Hepatocyte (in vitro differentiated cells): ENCODE measurements around the gene SPON2. TPM values are rescaled to one million over a fixed set of nuclear protein-coding genes. Genes with fewer than 3 reads are reported as not detected.
A peak's percentile ranks its signal among the peaks of the same experiment; 100 is the strongest.

Experiments
- DNase-seq: peaks from one replicate; pipeline ENCODE4 v3.0.0-alpha.2; 2016; ENCODE audit warnings: low spot score
- H2AFZ ChIP-seq: fragments of 200-600 bp; sonication (generic); 2 replicates; pipeline ENCODE4 v1.6.0; 2016; ENCODE audit warnings: antibody characterized with exemption, mild to moderate bottlenecking
- H3K27ac ChIP-seq: fragments of 200-600 bp; sonication (generic); 2 replicates; pipeline ENCODE4 v1.5.1; 2016; ENCODE audit warnings: mild to moderate bottlenecking
- H3K27me3 ChIP-seq: fragments of 200-600 bp; sonication (generic); 2 replicates; pipeline ENCODE4 v1.6.1; 2016
- H3K36me3 ChIP-seq: fragments of 200-600 bp; sonication (generic); replicated peaks from 2 replicates; pipeline ENCODE4 v1.5.1; 2016; ENCODE audit warnings: low read depth; ENCODE audit not compliant: insufficient read depth
- H3K4me1 ChIP-seq: fragments of 200-600 bp; sonication (generic); 2 replicates; pipeline ENCODE4 v1.5.1; 2016; ENCODE audit warnings: mild to moderate bottlenecking, moderate library complexity; ENCODE audit not compliant: insufficient read depth
- H3K4me2 ChIP-seq: fragments of 200-600 bp; sonication (generic); 2 replicates; pipeline ENCODE4 v1.6.0; 2016
- H3K4me3 ChIP-seq: fragments of 200-600 bp; sonication (generic); 2 replicates; pipeline ENCODE4 v1.5.1; 2016; ENCODE audit warnings: mild to moderate bottlenecking
- H3K79me2 ChIP-seq: fragments of 200-600 bp; sonication (generic); 2 replicates; pipeline ENCODE4 v1.6.0; 2017; ENCODE audit warnings: mild to moderate bottlenecking
- H3K9me2 ChIP-seq: fragments of 200-600 bp; sonication (generic); replicated peaks from 2 replicates; pipeline ENCODE4 v1.6.0; 2017; ENCODE audit warnings: mild to moderate bottlenecking; ENCODE audit not compliant: insufficient read depth
- H3K9me3 ChIP-seq: fragments of 200-600 bp; sonication (generic); 2 replicates; pipeline ENCODE4 v1.5.1; 2016; ENCODE audit warnings: low read depth, mild to moderate bottlenecking
- H4K20me1 ChIP-seq: fragments of 200-600 bp; sonication (generic); 2 replicates; pipeline ENCODE4 v1.6.0; 2016; ENCODE audit warnings: mild to moderate bottlenecking; ENCODE audit not compliant: insufficient read depth, poor library complexity, severe bottlenecking
- EZH2 ChIP-seq: fragments of 200-600 bp; sonication (generic); IDR thresholded peaks from 2 replicates; pipeline ENCODE4 v1.6.1; 2016; ENCODE audit warnings: antibody characterized with exemption, mild to moderate bottlenecking, borderline replicate concordance
- EZH2phosphoT487 ChIP-seq: fragments of 200-600 bp; sonication (generic); IDR thresholded peaks from one replicate; pipeline ENCODE4 v1.6.1; 2018; ENCODE audit warnings: antibody characterized with exemption, mild to moderate bottlenecking, low read depth, moderate library complexity; ENCODE audit not compliant: unreplicated experiment, severe bottlenecking
- whole genome bisulfite sequencing: methylation state at CpG from one replicate; pipeline ENCODE4 v1.1.6; 2016; ENCODE audit warnings: low lambda C conversion rate; ENCODE audit errors: missing lambda C conversion rate; 5-methylcytosine and 5-hydroxymethylcytosine counted together
- polyA plus RNA-seq: library from polyadenylated mRNA; unstranded; fragments of >200 nt; fragmentation: Nextera tagmentation; extraction: Ambion mirVana; gene quantifications from 2 replicates; pipeline ENCODE4 v1.2.1, GENCODE V29; 2016
- total RNA-seq: library from RNA; depleted of rRNA; stranded (reverse); fragments of >200 nt; gene quantifications from 2 replicates; pipeline ENCODE4 v1.2.3, GENCODE V29; 2014
- TF ChIP-seq, protein P1 (sequence below): fragments of 200-600 bp; sonication (generic); IDR thresholded peaks from 2 replicates; pipeline ENCODE4 v1.5.1; 2016; ENCODE audit warnings: antibody characterized with exemption, mild to moderate bottlenecking; ENCODE audit not compliant: poor library complexity

The SPON2 gene
- total and polyA plus RNA-seq, 2 experiments from 2014 or later = 403 to 1,210 TPM

DNA sequence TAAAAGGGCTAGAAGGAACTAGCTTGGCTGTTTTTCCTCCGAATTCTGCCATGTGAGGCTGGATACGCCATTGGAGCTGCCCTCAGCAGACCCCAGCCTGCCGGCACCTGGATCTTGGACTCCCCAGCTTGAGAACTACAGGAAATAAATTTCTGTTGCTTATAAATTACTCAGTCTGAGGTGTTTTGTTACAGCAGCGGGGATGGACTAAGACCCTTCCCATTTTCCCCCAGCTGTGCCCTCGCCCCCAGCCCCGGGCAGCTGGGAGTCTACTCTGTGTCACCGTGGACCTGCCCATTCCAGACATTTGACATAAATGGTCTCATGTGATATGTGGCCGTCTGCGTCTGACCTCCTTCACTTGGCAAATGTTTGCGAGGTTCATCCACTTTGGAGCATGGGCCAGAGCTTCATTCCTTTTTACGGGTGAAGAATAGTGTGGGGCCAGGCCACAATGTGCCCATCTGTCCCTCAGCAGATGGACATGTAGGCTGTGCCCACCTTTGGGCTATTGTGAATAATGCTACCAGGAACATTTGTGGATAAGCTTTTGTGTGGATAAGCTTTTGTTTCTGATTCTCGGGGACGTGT lies 30.7 kb upstream of the SPON2 start:
- Histone ChIP-seq H3K9me3 (no peaks in the 10 kb centered on the region), H3K9me2 (no peaks in the 10 kb centered on the region), H3K27me3 (no peaks in the 10 kb centered on the region), H4K20me1 (no peaks in the 10 kb centered on the region), H3K79me2 (no peaks in the 10 kb centered on the region), H3K4me3 (no peak overlapping the region), H2AFZ (no peak overlapping the region), H3K4me2 (no peak overlapping the region), H3K27ac (peak overlapping the region; percentile 86), H3K36me3 (no peaks in the 10 kb centered on the region), H3K4me1 (peaks cover 54% of the 10 kb centered on the region)
- peak; percentile 2 for DNase-seq
- TF ChIP-seq EZH2 (no peak), EZH2phosphoT487 (no peak)
- TF ChIP-seq, protein P1, sequence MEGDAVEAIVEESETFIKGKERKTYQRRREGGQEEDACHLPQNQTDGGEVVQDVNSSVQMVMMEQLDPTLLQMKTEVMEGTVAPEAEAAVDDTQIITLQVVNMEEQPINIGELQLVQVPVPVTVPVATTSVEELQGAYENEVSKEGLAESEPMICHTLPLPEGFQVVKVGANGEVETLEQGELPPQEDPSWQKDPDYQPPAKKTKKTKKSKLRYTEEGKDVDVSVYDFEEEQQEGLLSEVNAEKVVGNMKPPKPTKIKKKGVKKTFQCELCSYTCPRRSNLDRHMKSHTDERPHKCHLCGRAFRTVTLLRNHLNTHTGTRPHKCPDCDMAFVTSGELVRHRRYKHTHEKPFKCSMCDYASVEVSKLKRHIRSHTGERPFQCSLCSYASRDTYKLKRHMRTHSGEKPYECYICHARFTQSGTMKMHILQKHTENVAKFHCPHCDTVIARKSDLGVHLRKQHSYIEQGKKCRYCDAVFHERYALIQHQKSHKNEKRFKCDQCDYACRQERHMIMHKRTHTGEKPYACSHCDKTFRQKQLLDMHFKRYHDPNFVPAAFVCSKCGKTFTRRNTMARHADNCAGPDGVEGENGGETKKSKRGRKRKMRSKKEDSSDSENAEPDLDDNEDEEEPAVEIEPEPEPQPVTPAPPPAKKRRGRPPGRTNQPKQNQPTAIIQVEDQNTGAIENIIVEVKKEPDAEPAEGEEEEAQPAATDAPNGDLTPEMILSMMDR = no peak
- 80% methylated on average over 13 of the region's 13 CpGs for WGBS

DNA sequence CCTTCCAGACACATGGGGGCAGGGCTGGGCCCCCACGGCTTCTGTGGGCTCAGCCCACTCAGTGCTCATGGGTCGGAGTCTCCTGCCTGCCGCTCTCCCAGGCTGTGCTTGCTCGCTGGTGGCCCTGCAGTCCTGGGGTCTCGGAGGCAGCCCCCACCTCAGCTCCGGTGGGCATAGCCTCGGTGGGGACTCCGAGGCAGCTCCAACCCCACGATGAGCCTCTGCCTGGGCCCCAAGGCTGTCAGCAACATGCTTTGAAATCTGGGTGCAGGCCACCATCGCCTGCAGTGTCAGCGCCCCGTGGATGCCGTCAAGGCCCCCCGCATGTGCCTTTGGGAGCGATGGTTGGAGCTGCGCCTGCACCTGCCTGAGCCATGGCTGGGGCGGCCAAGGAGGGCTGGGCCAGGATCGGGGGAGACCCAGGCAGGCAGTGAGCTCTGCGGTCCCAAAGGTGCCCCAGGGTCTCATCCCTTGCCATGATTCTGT lies 30.2 kb upstream of the SPON2 start:
- Histone ChIP-seq H3K9me2 (no peaks in the 10 kb centered on the region), H3K4me2 (no peak overlapping the region), H3K36me3 (no peaks in the 10 kb centered on the region), H3K27ac (peak overlapping the region; percentile 86), H3K4me3 (no peak overlapping the region), H3K9me3 (no peaks in the 10 kb centered on the region), H3K4me1 (peaks cover 53% of the 10 kb centered on the region), H2AFZ (no peak overlapping the region), H4K20me1 (no peaks in the 10 kb centered on the region), H3K79me2 (no peaks in the 10 kb centered on the region), H3K27me3 (no peaks in the 10 kb centered on the region)
- TF ChIP-seq EZH2phosphoT487 = no peak
- TF ChIP-seq EZH2 = no peak
- TF ChIP-seq, protein P1 = no peak
- WGBS = 93% methylated on average over 18 of the region's 19 CpGs
- DNase-seq = peak; percentile 3

DNA sequence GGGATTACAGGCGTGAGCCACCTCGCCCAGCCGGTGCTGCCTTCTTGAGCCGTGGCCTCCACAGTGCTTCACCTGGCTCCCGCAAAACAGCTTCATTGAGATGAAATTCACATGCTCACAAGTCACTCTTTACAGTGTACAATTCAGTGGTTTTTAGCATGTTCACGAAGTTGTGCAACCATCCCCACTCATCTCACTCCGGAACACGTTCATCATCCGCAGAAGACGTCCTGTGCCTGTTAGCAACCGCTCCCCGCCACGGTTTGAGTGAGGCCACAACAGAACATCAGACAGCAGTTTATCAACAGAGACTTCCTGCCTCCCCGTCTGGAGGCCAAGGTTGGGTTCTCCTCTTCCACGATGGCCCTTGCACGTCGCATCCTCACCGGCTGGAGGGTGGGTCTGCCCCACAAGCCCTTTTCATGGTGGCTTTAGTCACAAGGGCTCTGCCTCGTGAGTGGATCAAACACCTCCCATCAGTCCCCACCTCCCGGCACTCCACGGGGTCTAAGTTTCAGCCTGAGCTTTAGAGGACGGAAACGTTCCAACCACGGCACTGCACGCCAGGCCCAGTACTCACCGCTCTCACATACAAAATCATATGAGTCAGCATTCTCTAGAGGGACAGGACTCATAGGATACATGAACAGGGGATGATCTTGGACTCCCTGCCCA lies 29.6 kb upstream of the SPON2 start:
- Histone ChIP-seq H2AFZ (no peak overlapping the region), H3K4me1 (peaks cover 53% of the 10 kb centered on the region), H4K20me1 (no peaks in the 10 kb centered on the region), H3K9me2 (no peaks in the 10 kb centered on the region), H3K79me2 (no peaks in the 10 kb centered on the region), H3K4me2 (peak overlapping the region; percentile 64), H3K9me3 (no peaks in the 10 kb centered on the region), H3K27me3 (no peaks in the 10 kb centered on the region), H3K4me3 (no peak overlapping the region), H3K36me3 (no peaks in the 10 kb centered on the region), H3K27ac (peak overlapping the region; percentile 86)
- no peak for TF ChIP-seq EZH2phosphoT487
- no peak for TF ChIP-seq EZH2
- TF ChIP-seq, protein P1 = no peak
- peak; percentile 69 for DNase-seq
- 69% methylated on average over 26 of the region's 26 CpGs for WGBS
